Spinal cord (tissue), 4 donors: Measurements from ENCODE around the gene EBLN1. TPM values are rescaled to one million over a fixed set of nuclear protein-coding genes. Genes with fewer than 3 reads are reported as not detected.

Source experiments
- polyA plus RNA-seq, 2 donors: library from polyadenylated mRNA; unstranded; fragments of 120-200 nt; gene quantifications; one replicate each; pipeline ENCODE4 v1.2.1, GENCODE V29; 2013; ENCODE audit not compliant: insufficient read length in 2 of 2
- total RNA-seq, 2 donors: library from RNA; depleted of rRNA in 1 of 2; stranded (reverse); fragments of 120-200 nt in 1 of 2; fragments of >200 nt in 1 of 2; gene quantifications; one replicate each; pipeline versions ENCODE4 v1.2.3 to v1.2.4, GENCODE V29; 2013 to 2014

The EBLN1 gene
- total and polyA plus RNA-seq, 4 donors, result not detected

Other genes starting within 250 kb of the EBLN1 start
- 10 to 100 TPM; 23.0 to 39.0 TPM for gene DNAJC1, start 214.3 kb downstream of the EBLN1 start, total RNA-seq
- 10 to 100 TPM; 15.6 to 16.1 TPM for gene DNAJC1, start 214.3 kb downstream of the EBLN1 start, polyA plus RNA-seq
- 10 to 100 TPM; 54.7 to 55.9 TPM for gene COMMD3, start 98.4 kb upstream of the EBLN1 start, total RNA-seq
- gene COMMD3, start 98.4 kb upstream of the EBLN1 start, polyA plus RNA-seq, result 10 to 100 TPM; 69.6 to 73.2 TPM
- gene BMI1, start 103.1 kb upstream of the EBLN1 start, total RNA-seq, result 10 to 100 TPM; 46.4 to 57.9 TPM
- 10 to 100 TPM; 53.3 to 62.8 TPM for gene BMI1, start 103.1 kb upstream of the EBLN1 start, polyA plus RNA-seq
- 10 to 100 TPM in 1 of 2 donors, 1 to 10 TPM in 1; 4.5 to 19.4 TPM for gene SPAG6, start 127.5 kb upstream of the EBLN1 start, total RNA-seq
- gene SPAG6, start 127.5 kb upstream of the EBLN1 start, polyA plus RNA-seq, result 10 to 100 TPM in 1 of 2 donors, 1 to 10 TPM in 1; 7.8 to 15.3 TPM